ENCODE data around the gene SELPLG. TPM values are rescaled to one million over a fixed set of nuclear protein-coding genes. Genes with fewer than 3 reads are reported as not detected.

Gene SELPLG
- total and polyA plus RNA-seq, 2 experiments from 2014 or later: 0.37 to 1.5 TPM

GRCh38 chr12:108647585-108648287 is 14.0 kb upstream of the SELPLG start:
- Histone ChIP-seq H2AFZ (no peak overlapping the region), H3K4me1 (ENCODE audit: insufficient read depth) (no peaks in the 10 kb centered on the region), H3K9me3 (ENCODE audit: low read depth) (no peaks in the 10 kb centered on the region), H3K9me2 (replicated peaks; ENCODE audit: insufficient read depth) (no peaks in the 10 kb centered on the region), H3K79me2 (no peaks in the 10 kb centered on the region), H3K4me2 (no peak overlapping the region), H3K27me3 (no peaks in the 10 kb centered on the region), H3K27ac (no peak overlapping the region), H3K36me3 (replicated peaks; ENCODE audit: insufficient read depth, low read depth) (no peaks in the 10 kb centered on the region), H3K4me3 (no peak overlapping the region), H4K20me1 (ENCODE audit: insufficient read depth, poor library complexity, severe bottlenecking) (no peaks in the 10 kb centered on the region)
- TF ChIP-seq EZH2phosphoT487 (IDR thresholded peaks at IDR 0.05; ENCODE audit: low read depth, severe bottlenecking, unreplicated experiment): no peak
- no peak for TF ChIP-seq EZH2 (IDR thresholded peaks at IDR 0.05; ENCODE audit: borderline replicate concordance)
- TF ChIP-seq CTCF (IDR thresholded peaks at IDR 0.05; ENCODE audit: poor library complexity): no peak
- DNase-seq (ENCODE audit: low spot score): no peak
- WGBS (ENCODE audit: low lambda C conversion rate, missing lambda C conversion rate): 97% methylated on average over 11 of the region's 11 CpGs

DNA sequence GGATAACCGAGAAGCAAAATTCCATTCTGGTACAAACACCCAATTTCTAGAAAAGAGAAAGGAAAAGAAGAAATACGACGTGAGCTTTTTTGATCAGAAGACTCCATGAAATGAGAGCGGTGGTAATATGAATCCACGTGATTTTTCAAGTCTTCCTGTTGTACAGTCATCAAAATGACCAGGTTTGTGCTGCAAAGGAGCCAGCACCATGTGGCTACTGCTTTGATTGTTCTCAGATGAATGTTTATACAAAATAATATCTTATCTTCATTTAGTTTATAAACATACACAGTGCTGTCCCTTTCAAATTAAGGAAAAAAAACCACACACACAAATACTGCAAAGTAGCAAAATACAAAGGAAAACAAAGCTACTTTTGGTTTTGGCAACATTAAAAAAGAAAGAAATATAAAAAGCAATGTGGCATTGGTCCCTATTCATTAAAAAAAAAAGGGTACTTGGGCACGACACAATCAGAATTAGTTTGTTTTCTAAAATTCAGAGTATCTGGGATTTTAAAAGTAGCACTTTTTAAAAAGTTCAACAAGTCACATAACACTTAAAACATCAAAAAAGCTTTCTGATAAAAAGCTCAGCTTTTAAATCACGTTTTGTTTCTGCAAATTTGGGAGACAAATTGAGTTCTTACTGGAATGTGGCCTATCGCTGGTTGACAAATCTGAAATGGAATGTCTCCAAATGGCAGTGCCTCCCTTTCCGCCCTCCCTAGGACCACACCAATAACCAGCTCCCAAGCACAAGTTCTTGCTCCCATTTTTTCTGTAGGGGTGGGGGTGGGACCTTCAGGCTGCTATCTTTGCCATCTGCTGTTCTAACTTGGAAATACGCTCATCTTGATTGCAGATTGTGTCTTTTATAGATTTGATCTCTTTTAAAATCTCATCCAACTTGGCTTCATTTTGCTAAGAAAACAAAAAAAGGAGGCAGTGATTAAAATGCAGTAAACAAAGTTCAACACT is 13.2 kb upstream of the SELPLG start:
- Histone ChIP-seq H3K27me3 (no peaks in the 10 kb centered on the region), H2AFZ (no peak overlapping the region), H3K9me2 (replicated peaks; ENCODE audit: insufficient read depth) (no peaks in the 10 kb centered on the region), H3K36me3 (replicated peaks; ENCODE audit: insufficient read depth, low read depth) (no peaks in the 10 kb centered on the region), H3K27ac (no peak overlapping the region), H3K9me3 (ENCODE audit: low read depth) (no peaks in the 10 kb centered on the region), H3K4me1 (ENCODE audit: insufficient read depth) (no peaks in the 10 kb centered on the region), H3K4me2 (no peak overlapping the region), H3K79me2 (no peaks in the 10 kb centered on the region), H3K4me3 (no peak overlapping the region), H4K20me1 (ENCODE audit: insufficient read depth, poor library complexity, severe bottlenecking) (no peaks in the 10 kb centered on the region)
- TF ChIP-seq EZH2phosphoT487 (IDR thresholded peaks at IDR 0.05; ENCODE audit: low read depth, severe bottlenecking, unreplicated experiment) (no peak), EZH2 (IDR thresholded peaks at IDR 0.05; ENCODE audit: borderline replicate concordance) (no peak), CTCF (IDR thresholded peaks at IDR 0.05; ENCODE audit: poor library complexity) (no peak)
- WGBS (ENCODE audit: low lambda C conversion rate, missing lambda C conversion rate): 75% methylated on average over 10 of the region's 10 CpGs
- DNase-seq (ENCODE audit: low spot score): no peak

GRCh38 chr12:108645686-108646599 is 12.2 kb upstream of the SELPLG start:
- no peak overlapping the region for H3K4me2 ChIP-seq
- WGBS (ENCODE audit: low lambda C conversion rate, missing lambda C conversion rate): 92% methylated on average over 15 of the region's 15 CpGs
- H3K36me3 ChIP-seq (replicated peaks; ENCODE audit: insufficient read depth, low read depth): no peaks in the 10 kb centered on the region
- no peaks in the 10 kb centered on the region for H3K4me1 ChIP-seq (ENCODE audit: insufficient read depth)
- no peak overlapping the region for H3K4me3 ChIP-seq
- H3K27ac ChIP-seq: no peak overlapping the region
- H3K27me3 ChIP-seq: no peaks in the 10 kb centered on the region
- H2AFZ ChIP-seq: no peak overlapping the region
- no peak for DNase-seq (ENCODE audit: low spot score)
- H3K9me2 ChIP-seq (replicated peaks; ENCODE audit: insufficient read depth): no peaks in the 10 kb centered on the region
- H3K79me2 ChIP-seq: no peaks in the 10 kb centered on the region
- no peaks in the 10 kb centered on the region for H4K20me1 ChIP-seq (ENCODE audit: insufficient read depth, poor library complexity, severe bottlenecking)
- TF ChIP-seq EZH2 (IDR thresholded peaks at IDR 0.05; ENCODE audit: borderline replicate concordance) (no peak), CTCF (IDR thresholded peaks at IDR 0.05; ENCODE audit: poor library complexity) (no peak), EZH2phosphoT487 (IDR thresholded peaks at IDR 0.05; ENCODE audit: low read depth, severe bottlenecking, unreplicated experiment) (no peak)
- H3K9me3 ChIP-seq (ENCODE audit: low read depth): no peaks in the 10 kb centered on the region

All from hepatocyte (in vitro differentiated cells).